ENCODE results near the gene CERCAM. TPM values are rescaled to one million over a fixed set of nuclear protein-coding genes. Genes with fewer than 3 reads are reported as not detected.

Gene CERCAM
- polyA plus RNA-seq, 3 donors, result 1.5 to 2.5 (median 1.8) TPM

DNA sequence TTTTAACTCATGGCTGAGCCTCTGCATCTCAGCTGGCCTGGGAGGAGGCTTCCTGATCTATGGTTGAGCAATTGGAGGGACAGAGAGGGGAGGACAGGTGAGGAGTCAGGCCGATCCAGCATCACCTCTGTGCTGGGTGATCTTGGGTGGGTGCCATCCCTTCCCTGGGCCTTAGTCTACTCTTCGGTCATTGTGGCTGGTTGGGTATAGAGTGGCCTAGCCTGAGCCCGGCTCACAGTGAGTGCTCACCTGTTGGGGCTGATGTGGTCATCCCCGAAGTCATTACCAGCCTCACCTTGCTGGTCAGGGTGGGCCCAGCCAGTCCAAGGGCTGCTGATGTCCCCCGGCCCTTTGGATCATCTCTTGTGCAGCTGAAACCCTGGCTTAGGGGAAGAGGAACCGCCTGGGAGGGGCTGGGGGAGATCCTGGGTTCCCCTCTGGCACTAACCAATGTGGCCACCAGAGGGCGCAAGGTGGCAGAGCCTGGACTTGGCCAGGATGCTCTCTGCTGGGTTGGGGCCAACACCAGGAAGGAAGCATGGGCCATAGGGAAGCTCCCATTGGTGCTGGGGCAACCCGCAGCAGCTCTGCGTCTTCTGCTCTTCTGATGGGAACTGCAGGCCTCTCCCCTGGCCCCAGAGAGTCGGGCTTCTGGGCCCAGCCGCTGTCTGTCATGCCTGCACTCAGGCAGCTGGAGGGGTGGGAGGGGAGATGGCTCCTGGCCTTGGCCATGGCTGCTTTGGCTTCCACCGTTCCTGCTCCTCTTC, 17.9 kb downstream of the CERCAM start:
- Histone ChIP-seq H3K9ac (ENCODE audit: insufficient read depth, low read length, poor library complexity, severe bottlenecking) (no peak overlapping the region), H3K27ac (ENCODE audit: low read depth in 1 of 2, low read length in 2 of 2) (no peak overlapping the region), H3K4me2 (replicated peaks; ENCODE audit: extremely low read depth, low read length, poor library complexity, severe bottlenecking) (no peak overlapping the region), H3K4me1 (ENCODE audit: control insufficient read depth in 1 of 2, insufficient read depth in 2 of 2, low read length in 2 of 2) (peaks cover 0 to 4% of the 10 kb centered on the region in 2 donors), H3K4me3 (replicated peaks in 1 of 3; ENCODE audit: low read depth in 2 of 3, low read length in 3 of 3) (no peak overlapping the region), H4K20me1 (ENCODE audit: insufficient read depth, low read length) (no peaks in the 10 kb centered on the region), H3K79me2 (ENCODE audit: insufficient read depth, low read length) (no peaks in the 10 kb centered on the region), H3K9me3 (replicated peaks in 1 of 2; ENCODE audit: control insufficient read depth in 1 of 2, insufficient read depth in 1 of 2, low read length in 2 of 2) (no peaks in the 10 kb centered on the region), H3K36me3 (replicated peaks in 1 of 2; ENCODE audit: control insufficient read depth in 1 of 2, insufficient read depth in 2 of 2, low read length in 2 of 2) (no peaks in the 10 kb centered on the region), H3K27me3 (ENCODE audit: control insufficient read depth in 2 of 2, insufficient read depth in 2 of 2, low read length in 2 of 2) (no peaks in the 10 kb centered on the region), H2AFZ (ENCODE audit: insufficient read depth, low read depth, low read length, poor library complexity, severe bottlenecking) (peak overlapping the region; percentile 46)
- WGBS (ENCODE audit: insufficient coverage), result 27% methylated on average over 9 of the region's 12 CpGs
- Mint-ChIP-seq H3K36me3 (no peaks in the 10 kb centered on the region), H3K4me3 (no peak overlapping the region), H3K9me3 (peaks cover 0 to 2% (median 0%) of the 10 kb centered on the region in 7 donors), H3K27me3 (ENCODE audit: low read depth in 3 of 3) (peaks cover 4 to 5% (median 5%) of the 10 kb centered on the region in 3 donors), H3K4me1 (peaks cover 6% of the 10 kb centered on the region), H3K27ac (peak overlapping the region in 2 of 7 donors; percentile 58 to 81)
- peak; percentile 77 to 85 (median 85) for DNase-seq
- intact Hi-C loops (cut with micrococcal nuclease), result no loop called here
- TF ChIP-seq, protein P1, sequence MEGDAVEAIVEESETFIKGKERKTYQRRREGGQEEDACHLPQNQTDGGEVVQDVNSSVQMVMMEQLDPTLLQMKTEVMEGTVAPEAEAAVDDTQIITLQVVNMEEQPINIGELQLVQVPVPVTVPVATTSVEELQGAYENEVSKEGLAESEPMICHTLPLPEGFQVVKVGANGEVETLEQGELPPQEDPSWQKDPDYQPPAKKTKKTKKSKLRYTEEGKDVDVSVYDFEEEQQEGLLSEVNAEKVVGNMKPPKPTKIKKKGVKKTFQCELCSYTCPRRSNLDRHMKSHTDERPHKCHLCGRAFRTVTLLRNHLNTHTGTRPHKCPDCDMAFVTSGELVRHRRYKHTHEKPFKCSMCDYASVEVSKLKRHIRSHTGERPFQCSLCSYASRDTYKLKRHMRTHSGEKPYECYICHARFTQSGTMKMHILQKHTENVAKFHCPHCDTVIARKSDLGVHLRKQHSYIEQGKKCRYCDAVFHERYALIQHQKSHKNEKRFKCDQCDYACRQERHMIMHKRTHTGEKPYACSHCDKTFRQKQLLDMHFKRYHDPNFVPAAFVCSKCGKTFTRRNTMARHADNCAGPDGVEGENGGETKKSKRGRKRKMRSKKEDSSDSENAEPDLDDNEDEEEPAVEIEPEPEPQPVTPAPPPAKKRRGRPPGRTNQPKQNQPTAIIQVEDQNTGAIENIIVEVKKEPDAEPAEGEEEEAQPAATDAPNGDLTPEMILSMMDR (IDR thresholded peaks at IDR 0.05), result peak; percentile 97

DNA sequence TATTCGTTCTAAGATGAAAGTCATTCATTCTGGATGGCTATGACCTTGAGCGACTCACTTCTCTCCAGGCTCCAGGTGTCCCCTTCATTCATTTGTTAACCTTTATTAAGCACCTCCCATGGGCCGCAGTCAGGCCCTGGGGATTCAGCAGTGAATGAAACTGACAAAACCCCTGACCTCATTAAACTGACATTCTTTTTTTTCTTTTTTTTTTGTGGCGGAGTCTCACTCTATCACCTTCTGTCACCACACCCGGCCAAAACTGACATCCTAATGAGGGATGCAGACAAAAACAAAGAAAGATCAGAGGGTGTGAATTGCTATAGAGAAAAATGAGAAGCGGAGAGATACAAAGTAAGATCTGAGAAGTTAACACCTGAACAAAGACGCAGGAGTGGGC, 18.6 kb downstream of the CERCAM start:
- H3K79me2 ChIP-seq (ENCODE audit: insufficient read depth, low read length), result no peaks in the 10 kb centered on the region
- no peaks in the 10 kb centered on the region for H3K36me3 Mint-ChIP-seq
- H3K9me3 Mint-ChIP-seq, result peaks cover 0 to 2% (median 0%) of the 10 kb centered on the region in 7 donors
- H3K27me3 ChIP-seq (ENCODE audit: control insufficient read depth in 2 of 2, insufficient read depth in 2 of 2, low read length in 2 of 2), result no peaks in the 10 kb centered on the region
- H3K9ac ChIP-seq (ENCODE audit: insufficient read depth, low read length, poor library complexity, severe bottlenecking), result no peak overlapping the region
- 100% methylated on average over 3 of the region's 7 CpGs for WGBS (ENCODE audit: insufficient coverage)
- H4K20me1 ChIP-seq (ENCODE audit: insufficient read depth, low read length), result no peaks in the 10 kb centered on the region
- H3K27ac ChIP-seq (ENCODE audit: low read depth in 1 of 2, low read length in 2 of 2), result no peak overlapping the region
- H3K4me3 Mint-ChIP-seq, result no peak overlapping the region
- no peaks in the 10 kb centered on the region for H3K9me3 ChIP-seq (replicated peaks in 1 of 2; ENCODE audit: control insufficient read depth in 1 of 2, insufficient read depth in 1 of 2, low read length in 2 of 2)
- H3K4me3 ChIP-seq (replicated peaks in 1 of 3; ENCODE audit: low read depth in 2 of 3, low read length in 3 of 3), result no peak overlapping the region
- peaks cover 4 to 7% (median 5%) of the 10 kb centered on the region in 3 donors for H3K27me3 Mint-ChIP-seq (ENCODE audit: low read depth in 3 of 3)
- H3K4me1 ChIP-seq (ENCODE audit: control insufficient read depth in 1 of 2, insufficient read depth in 2 of 2, low read length in 2 of 2), result peaks cover 0 to 4% of the 10 kb centered on the region in 2 donors
- DNase-seq, result no peak
- intact Hi-C loops (cut with micrococcal nuclease), result no loop called here
- no peak overlapping the region for H3K27ac Mint-ChIP-seq
- TF ChIP-seq, protein P1 (IDR thresholded peaks at IDR 0.05), result no peak
- no peak overlapping the region for H3K4me2 ChIP-seq (replicated peaks; ENCODE audit: extremely low read depth, low read length, poor library complexity, severe bottlenecking)
- H3K36me3 ChIP-seq (replicated peaks in 1 of 2; ENCODE audit: control insufficient read depth in 1 of 2, insufficient read depth in 2 of 2, low read length in 2 of 2), result no peaks in the 10 kb centered on the region
- H2AFZ ChIP-seq (ENCODE audit: insufficient read depth, low read depth, low read length, poor library complexity, severe bottlenecking), result peak overlapping the region; percentile 46
- peaks cover 6% of the 10 kb centered on the region for H3K4me1 Mint-ChIP-seq
